ENCODE data around the gene RBFOX2. TPM values are rescaled to one million over a fixed set of nuclear protein-coding genes. Genes with fewer than 3 reads are reported as not detected.
"Not testable (repeated sequence)": the region's sequence is repeated elsewhere in the genome, so short reads cannot be mapped to it uniquely, and the experiment has no call there.

The RBFOX2 gene
- total and polyA plus RNA-seq, 11 donors, result 31.0 to 102 (median 84.0) TPM

GRCh38 chr22:36052505-36052941, 23.9 kb upstream of the RBFOX2 start:
- H3K36me3 ChIP-seq, result no peaks in the 10 kb centered on the region
- WGBS, 4 donors, result 88 to 92% (median 90%) methylated on average over 5 of the region's 5 CpGs
- no peak overlapping the region for H3K4me3 ChIP-seq
- no peaks in the 10 kb centered on the region for H3K27me3 ChIP-seq
- TF ChIP-seq POLR2A (IDR thresholded peaks at IDR 0.05) (no peak), CTCF (IDR thresholded peaks at IDR 0.05) (no peak)
- peaks cover 0 to 13% (median 0%) of the 10 kb centered on the region in 12 donors for H3K4me1 ChIP-seq
- no peak overlapping the region for H3K27ac ChIP-seq
- intact Hi-C loops (cut with DNase I), result no loop called here
- DNase-seq, result no peak
- no peak for ATAC-seq
- H3K9me3 ChIP-seq, result no peaks in the 10 kb centered on the region

GRCh38 chr22:36049678-36049997, 21.0 kb upstream of the RBFOX2 start:
- no peak for DNase-seq
- WGBS, 4 donors, result 71 to 84% (median 78%) methylated on average over 2 of the region's 2 CpGs
- intact Hi-C loops (cut with DNase I), result no loop called here

DNA sequence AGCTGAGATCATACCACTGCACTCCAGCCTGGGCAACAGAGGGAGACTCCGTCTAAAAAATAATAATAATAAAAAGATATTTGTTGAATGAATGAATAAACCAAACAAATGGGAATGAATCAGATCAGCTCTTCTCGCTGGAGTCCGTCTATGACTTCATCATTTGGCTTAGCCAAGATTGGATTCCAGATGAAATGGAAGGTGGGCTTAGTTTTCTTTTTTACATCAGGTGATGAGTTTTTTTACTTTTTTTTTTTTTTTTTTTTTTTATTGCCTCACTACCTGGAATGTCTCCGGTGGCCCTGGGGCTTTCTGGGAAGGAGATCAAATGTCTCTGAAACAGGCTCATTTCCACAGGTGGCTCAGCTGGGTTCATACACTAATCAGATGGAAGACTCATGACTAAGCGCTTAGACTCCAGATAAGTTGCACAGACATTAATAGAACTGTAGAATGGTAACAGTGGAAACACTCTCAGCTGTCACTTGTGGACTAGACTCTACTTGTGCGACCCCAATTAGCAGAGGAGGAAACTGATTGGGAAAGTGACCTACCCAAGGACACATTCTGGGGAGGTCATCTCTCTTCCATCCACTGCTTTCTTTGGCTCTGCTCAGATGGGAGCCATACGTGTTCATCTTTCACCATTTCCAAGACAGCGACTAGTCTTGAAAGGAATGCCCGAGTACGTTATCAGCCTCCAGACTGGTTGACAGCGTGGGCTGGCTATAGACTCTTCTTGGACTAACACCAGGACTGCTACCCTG, 20.5 kb upstream of the RBFOX2 start:
- 63 to 66% (median 65%) methylated on average over 11 of the region's 11 CpGs for WGBS, 4 donors
- Histone ChIP-seq H3K36me3 (no peaks in the 10 kb centered on the region), H3K27ac (no peak overlapping the region), H3K9me3 (no peaks in the 10 kb centered on the region), H3K4me1 (no peaks in the 10 kb centered on the region), H3K4me3 (no peak overlapping the region), H3K27me3 (no peaks in the 10 kb centered on the region)
- ATAC-seq (no peak), DNase-seq (no peak)
- intact Hi-C loops (cut with DNase I), result no loop called here
- no peak for TF ChIP-seq POLR2A (IDR thresholded peaks at IDR 0.05)
- no peak for TF ChIP-seq CTCF (IDR thresholded peaks at IDR 0.05)

More at GRCh38 chr22:36049678-36049997, 21.0 kb upstream of the RBFOX2 start:
- no peak for TF ChIP-seq POLR2A (IDR thresholded peaks at IDR 0.05)
- no peak for TF ChIP-seq CTCF (IDR thresholded peaks at IDR 0.05)
- no peak for ATAC-seq
- H3K27me3 ChIP-seq, result no peaks in the 10 kb centered on the region
- no peaks in the 10 kb centered on the region for H3K36me3 ChIP-seq
- H3K4me1 ChIP-seq, result no peaks in the 10 kb centered on the region
- no peaks in the 10 kb centered on the region for H3K9me3 ChIP-seq
- H3K4me3 ChIP-seq, result no peak overlapping the region
- H3K27ac ChIP-seq, result no peak overlapping the region

DNA sequence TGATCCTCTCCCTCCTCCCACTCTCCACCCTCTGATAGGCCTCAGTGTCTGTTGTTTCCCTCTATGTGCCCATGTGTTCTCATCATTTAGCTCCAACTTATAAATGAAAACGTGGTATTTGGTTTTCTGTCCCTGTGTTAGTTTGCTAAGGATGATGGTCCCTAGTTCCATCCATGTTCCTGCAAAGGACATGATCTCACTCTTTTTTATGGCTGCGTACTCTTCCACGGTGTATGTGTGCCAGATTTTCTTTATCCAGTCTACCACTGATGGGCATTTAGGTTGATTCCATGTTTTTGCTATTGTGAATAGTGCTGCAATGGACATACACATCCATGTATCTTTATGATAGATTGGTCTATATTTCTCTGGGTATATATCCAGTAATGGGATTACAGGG, 15.9 kb upstream of the RBFOX2 start:
- H3K9me3 ChIP-seq; H3K36me3 ChIP-seq; H3K27me3 ChIP-seq; H3K27ac ChIP-seq; intact Hi-C loops (cut with DNase I); DNase-seq; H3K4me3 ChIP-seq; H3K4me1 ChIP-seq; ATAC-seq: not testable (repeated sequence)
- 93 to 96% (median 95%) methylated on average over 3 of the region's 3 CpGs for WGBS, 4 donors

DNA sequence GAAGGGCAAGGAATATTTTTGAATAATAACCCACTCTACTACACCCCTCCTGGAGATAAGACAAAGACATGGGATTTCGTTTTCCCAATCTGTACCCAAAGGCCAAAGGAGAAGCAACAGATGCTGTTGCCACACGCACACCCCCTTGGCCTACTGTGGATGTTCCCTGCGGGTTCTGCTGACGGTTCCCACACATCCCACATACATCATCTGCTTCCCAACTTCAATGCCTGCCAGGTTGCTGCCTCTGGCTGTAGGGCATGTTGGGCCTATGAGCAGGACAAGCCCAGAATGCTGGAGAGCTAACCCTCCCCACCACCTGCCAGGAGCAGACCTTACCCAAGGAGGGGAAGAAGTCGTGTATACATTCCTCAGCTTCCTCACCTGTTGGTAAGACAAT, 13.6 kb upstream of the RBFOX2 start:
- WGBS, 4 donors, result 88 to 97% (median 93%) methylated on average over 5 of the region's 5 CpGs
- TF ChIP-seq POLR2A (IDR thresholded peaks at IDR 0.05) (no peak), CTCF (IDR thresholded peaks at IDR 0.05) (no peak)
- Histone ChIP-seq H3K4me3 (no peak overlapping the region), H3K27me3 (no peaks in the 10 kb centered on the region), H3K9me3 (no peaks in the 10 kb centered on the region), H3K36me3 (no peaks in the 10 kb centered on the region), H3K27ac (no peak overlapping the region), H3K4me1 (no peaks in the 10 kb centered on the region)
- intact Hi-C loops (cut with DNase I), result no loop called here
- DNase-seq, result no peak
- ATAC-seq, result no peak
